Liver (tissue), 9 donors: ENCODE data around the gene CHP1. TPM values are rescaled to one million over a fixed set of nuclear protein-coding genes. Genes with fewer than 3 reads are reported as not detected.

Experiments used
- DNase-seq: peaks from one replicate; pipeline ENCODE4 v3.0.0-alpha.2; 2017; ENCODE audit warnings: low spot score
- H3K27ac ChIP-seq, 2 donors: one replicate each; pipeline ENCODE4 v1.7.0; 2013; ENCODE audit warnings: inconsistent platforms in 2 of 2, low read length in 2 of 2, control low read depth in 1 of 2, low read depth in 1 of 2, mild to moderate bottlenecking in 1 of 2
- H3K27me3 ChIP-seq, 4 donors: one replicate each; pipeline versions ENCODE4 v1.6.1 to v1.7.0; 2013; ENCODE audit warnings: low read length in 3 of 4, inconsistent platforms in 1 of 4, mild to moderate bottlenecking in 1 of 4, moderate library complexity in 1 of 4; ENCODE audit not compliant: control insufficient read depth in 4 of 4, insufficient read depth in 4 of 4
- H3K36me3 ChIP-seq, 4 donors: one replicate each; pipeline versions ENCODE4 v1.6.1 to v1.7.0; 2013; ENCODE audit warnings: low read length in 3 of 4, mild to moderate bottlenecking in 3 of 4, low read depth in 1 of 4, moderate library complexity in 1 of 4; ENCODE audit not compliant: control insufficient read depth in 4 of 4, insufficient read depth in 3 of 4
- H3K4me1 ChIP-seq, 4 donors: one replicate each; pipeline versions ENCODE4 v1.6.1 to v1.7.0; 2013; ENCODE audit warnings: low read length in 3 of 4, mild to moderate bottlenecking in 3 of 4, moderate library complexity in 1 of 4; ENCODE audit not compliant: control insufficient read depth in 4 of 4, insufficient read depth in 4 of 4
- H3K4me3 ChIP-seq, 3 donors: one replicate each; pipeline versions ENCODE4 v1.6.1 to v1.7.0; 2013; ENCODE audit warnings: low read length in 3 of 3, control low read depth in 1 of 3, low read depth in 1 of 3, mild to moderate bottlenecking in 1 of 3
- H3K9ac ChIP-seq, 2 donors: one replicate each; pipeline ENCODE4 v1.7.0; 2013; ENCODE audit warnings: low read length in 2 of 2, mild to moderate bottlenecking in 2 of 2, moderate library complexity in 2 of 2, control low read depth in 1 of 2, low read depth in 1 of 2
- H3K9me3 ChIP-seq, 4 donors: one replicate each; pipeline versions ENCODE4 v1.6.1 to v1.7.0; 2013; ENCODE audit warnings: low read length in 3 of 4; ENCODE audit not compliant: control insufficient read depth in 4 of 4
- EGR1 ChIP-seq, 2 donors: IDR thresholded peaks; 2 replicates each; pipeline ENCODE4 v1.6.1; 2016 to 2018; ENCODE audit warnings: antibody characterized with exemption in 2 of 2, low read depth in 2 of 2
- FOXA1 ChIP-seq: IDR thresholded peaks from 2 replicates; pipeline ENCODE4 v1.6.1; 2016; ENCODE audit warnings: antibody characterized with exemption
- FOXA2 ChIP-seq: IDR thresholded peaks from 2 replicates; pipeline ENCODE4 v1.6.1; 2016; ENCODE audit warnings: antibody characterized with exemption
- HNF4A ChIP-seq, 2 donors: conservative IDR thresholded peaks; 2 replicates each; pipeline ENCODE4 v1.6.1; 2016; ENCODE audit warnings: antibody characterized with exemption in 2 of 2, mild to moderate bottlenecking in 2 of 2
- HNF4G ChIP-seq: IDR thresholded peaks from 2 replicates; pipeline ENCODE4 v1.6.1; 2016; ENCODE audit warnings: antibody characterized with exemption
- JUND ChIP-seq, 2 donors: IDR thresholded peaks; 2 replicates each; pipeline ENCODE4 v1.6.1; 2016; ENCODE audit warnings: antibody characterized with exemption in 2 of 2
- MAX ChIP-seq: IDR thresholded peaks from 2 replicates; pipeline ENCODE4 v1.6.1; 2016; ENCODE audit warnings: antibody characterized with exemption
- RAD21 ChIP-seq, 2 donors: IDR thresholded peaks; 2 replicates each; pipeline ENCODE4 v1.6.1; 2016; ENCODE audit warnings: antibody characterized with exemption in 2 of 2, mild to moderate bottlenecking in 2 of 2
- RXRA ChIP-seq, 2 donors: IDR thresholded peaks; 2 replicates each; pipeline ENCODE4 v1.6.1; 2017 to 2018; ENCODE audit warnings: antibody characterized with exemption in 2 of 2, mild to moderate bottlenecking in 1 of 2
- SP1 ChIP-seq: IDR thresholded peaks from 2 replicates; pipeline ENCODE4 v1.6.1; 2018; ENCODE audit warnings: antibody characterized with exemption, mild to moderate bottlenecking
- TAF1 ChIP-seq: conservative IDR thresholded peaks from 2 replicates; pipeline ENCODE4 v1.6.1; 2016; ENCODE audit warnings: antibody characterized with exemption, mild to moderate bottlenecking
- YY1 ChIP-seq: IDR thresholded peaks from 2 replicates; pipeline ENCODE4 v1.6.1; 2016; ENCODE audit warnings: antibody characterized with exemption, mild to moderate bottlenecking
- ZBTB33 ChIP-seq: IDR thresholded peaks from 2 replicates; pipeline ENCODE4 v1.6.1; 2016; ENCODE audit warnings: antibody characterized with exemption
- WGBS: extraction: QIAGEN DNeasy Blood & Tissue Kit; methylation state at CpG from one replicate; pipeline ENCODE4 v1.1.7; 2013; 5-methylcytosine and 5-hydroxymethylcytosine counted together
- polyA plus RNA-seq, 2 donors: library from polyadenylated mRNA; stranded (reverse) in 1 of 2; unstranded in 1 of 2; fragments of 200-250 nt in 1 of 2; fragments of >200 nt in 1 of 2; fragmentation: Nextera tagmentation in 1 of 2; extraction: Ambion mirVana in 1 of 2; gene quantifications; one replicate each; pipeline versions ENCODE4 v1.2.1 to v1.2.3, GENCODE V29; 2013 to 2015
- total RNA-seq, 2 donors: library from RNA; depleted of rRNA; stranded (reverse); fragments of >200 nt; gene quantifications; one replicate each; pipeline ENCODE4 v1.2.3, GENCODE V29; 2014
- TF ChIP-seq, protein P1 (sequence below): IDR thresholded peaks from 2 replicates; pipeline ENCODE4 v1.6.1; 2016; ENCODE audit warnings: antibody characterized with exemption, mild to moderate bottlenecking
- TF ChIP-seq, protein P2 (sequence below): fragments of 150-350 bp; IDR thresholded peaks from 2 replicates; pipeline ENCODE4 v1.5.1; 2017; ENCODE audit warnings: improper control_type of control experiment, low read depth, low read length; ENCODE audit not compliant: missing input control
- donor health status: healthy.
- donor health status: healthy.
- donor health status: healthy.
- donor health status: healthy.
- donor health status: healthy.

CHP1 gene
- total and polyA plus RNA-seq, 4 donors, result 87.4 to 162 (median 117) TPM

DNA sequence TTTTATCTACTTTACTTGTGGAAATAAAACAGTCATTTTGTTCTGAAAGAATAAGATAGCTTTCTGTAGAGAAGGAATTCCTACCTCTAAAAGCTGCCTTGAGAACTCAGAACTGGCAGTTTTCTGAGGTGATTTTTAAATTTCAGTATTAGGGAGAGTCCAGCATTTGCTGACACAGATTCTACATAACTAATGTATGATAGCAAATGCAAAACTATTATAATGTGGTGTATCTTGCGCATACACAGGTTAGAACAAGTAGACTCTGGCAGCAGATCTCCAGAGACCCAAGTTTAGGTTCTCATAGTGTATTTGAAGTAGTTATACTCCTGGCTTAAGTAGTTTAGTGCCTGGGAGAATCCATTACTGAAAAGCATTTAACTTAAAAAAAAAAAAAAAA lies 70.5 kb downstream of the CHP1 start (continued):
- TF ChIP-seq ZBTB33 (no peak), RXRA (IDR thresholded peaks at IDR 0.05) (no peak)

DNA sequence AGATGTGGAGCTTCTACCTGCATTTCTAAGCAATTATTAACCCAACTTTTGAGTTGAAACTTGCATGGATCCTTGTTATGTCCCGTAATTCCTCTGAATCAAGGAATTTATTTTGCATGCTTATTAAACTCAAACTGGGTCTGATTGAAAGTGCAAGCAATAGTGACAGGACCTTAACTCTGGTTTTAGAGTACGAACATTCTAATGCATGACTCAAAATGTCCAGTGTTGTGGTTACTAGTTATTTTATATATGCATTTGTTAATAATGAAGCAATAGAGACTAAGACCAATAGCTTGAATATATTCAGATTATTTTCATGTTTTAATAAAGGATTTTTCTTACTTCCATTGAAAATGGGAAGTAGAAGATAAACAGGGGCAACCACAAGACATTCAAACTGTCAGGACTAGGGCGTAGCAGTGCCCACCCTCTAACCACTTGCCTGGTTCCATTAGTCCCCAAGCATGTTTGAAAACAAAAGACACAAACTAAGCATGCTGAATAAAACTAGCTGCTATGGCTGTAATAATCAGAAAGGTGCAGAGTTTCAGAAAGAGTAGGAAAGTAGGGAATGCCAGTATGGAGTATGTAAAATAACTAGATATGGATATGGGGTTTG lies 73.2 kb downstream of the CHP1 start:
- H3K27ac ChIP-seq, result no peak overlapping the region
- no peaks in the 10 kb centered on the region for H3K27me3 ChIP-seq
- TF ChIP-seq TAF1 (no peak), HNF4G (no peak), FOXA1 (no peak), SP1 (no peak), MAX (no peak), FOXA2 (no peak), RAD21 (IDR thresholded peaks at IDR 0.05) (no peak), YY1 (no peak), HNF4A (conservative IDR thresholded peaks at IDR 0.05) (no peak)
- TF ChIP-seq, protein P1, sequence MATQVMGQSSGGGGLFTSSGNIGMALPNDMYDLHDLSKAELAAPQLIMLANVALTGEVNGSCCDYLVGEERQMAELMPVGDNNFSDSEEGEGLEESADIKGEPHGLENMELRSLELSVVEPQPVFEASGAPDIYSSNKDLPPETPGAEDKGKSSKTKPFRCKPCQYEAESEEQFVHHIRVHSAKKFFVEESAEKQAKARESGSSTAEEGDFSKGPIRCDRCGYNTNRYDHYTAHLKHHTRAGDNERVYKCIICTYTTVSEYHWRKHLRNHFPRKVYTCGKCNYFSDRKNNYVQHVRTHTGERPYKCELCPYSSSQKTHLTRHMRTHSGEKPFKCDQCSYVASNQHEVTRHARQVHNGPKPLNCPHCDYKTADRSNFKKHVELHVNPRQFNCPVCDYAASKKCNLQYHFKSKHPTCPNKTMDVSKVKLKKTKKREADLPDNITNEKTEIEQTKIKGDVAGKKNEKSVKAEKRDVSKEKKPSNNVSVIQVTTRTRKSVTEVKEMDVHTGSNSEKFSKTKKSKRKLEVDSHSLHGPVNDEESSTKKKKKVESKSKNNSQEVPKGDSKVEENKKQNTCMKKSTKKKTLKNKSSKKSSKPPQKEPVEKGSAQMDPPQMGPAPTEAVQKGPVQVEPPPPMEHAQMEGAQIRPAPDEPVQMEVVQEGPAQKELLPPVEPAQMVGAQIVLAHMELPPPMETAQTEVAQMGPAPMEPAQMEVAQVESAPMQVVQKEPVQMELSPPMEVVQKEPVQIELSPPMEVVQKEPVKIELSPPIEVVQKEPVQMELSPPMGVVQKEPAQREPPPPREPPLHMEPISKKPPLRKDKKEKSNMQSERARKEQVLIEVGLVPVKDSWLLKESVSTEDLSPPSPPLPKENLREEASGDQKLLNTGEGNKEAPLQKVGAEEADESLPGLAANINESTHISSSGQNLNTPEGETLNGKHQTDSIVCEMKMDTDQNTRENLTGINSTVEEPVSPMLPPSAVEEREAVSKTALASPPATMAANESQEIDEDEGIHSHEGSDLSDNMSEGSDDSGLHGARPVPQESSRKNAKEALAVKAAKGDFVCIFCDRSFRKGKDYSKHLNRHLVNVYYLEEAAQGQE, result no peak
- TF ChIP-seq, protein P2, sequence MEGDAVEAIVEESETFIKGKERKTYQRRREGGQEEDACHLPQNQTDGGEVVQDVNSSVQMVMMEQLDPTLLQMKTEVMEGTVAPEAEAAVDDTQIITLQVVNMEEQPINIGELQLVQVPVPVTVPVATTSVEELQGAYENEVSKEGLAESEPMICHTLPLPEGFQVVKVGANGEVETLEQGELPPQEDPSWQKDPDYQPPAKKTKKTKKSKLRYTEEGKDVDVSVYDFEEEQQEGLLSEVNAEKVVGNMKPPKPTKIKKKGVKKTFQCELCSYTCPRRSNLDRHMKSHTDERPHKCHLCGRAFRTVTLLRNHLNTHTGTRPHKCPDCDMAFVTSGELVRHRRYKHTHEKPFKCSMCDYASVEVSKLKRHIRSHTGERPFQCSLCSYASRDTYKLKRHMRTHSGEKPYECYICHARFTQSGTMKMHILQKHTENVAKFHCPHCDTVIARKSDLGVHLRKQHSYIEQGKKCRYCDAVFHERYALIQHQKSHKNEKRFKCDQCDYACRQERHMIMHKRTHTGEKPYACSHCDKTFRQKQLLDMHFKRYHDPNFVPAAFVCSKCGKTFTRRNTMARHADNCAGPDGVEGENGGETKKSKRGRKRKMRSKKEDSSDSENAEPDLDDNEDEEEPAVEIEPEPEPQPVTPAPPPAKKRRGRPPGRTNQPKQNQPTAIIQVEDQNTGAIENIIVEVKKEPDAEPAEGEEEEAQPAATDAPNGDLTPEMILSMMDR, result no peak
- 88% methylated on average over 3 of the region's 3 CpGs for WGBS
- no peaks in the 10 kb centered on the region for H3K9me3 ChIP-seq
- H3K36me3 ChIP-seq, result peaks cover 0 to 5% (median 2%) of the 10 kb centered on the region in 4 donors
- H3K4me1 ChIP-seq, result no peaks in the 10 kb centered on the region
- H3K9ac ChIP-seq, result no peak overlapping the region
- no peak overlapping the region for H3K4me3 ChIP-seq
- DNase-seq, result no peak

DNA sequence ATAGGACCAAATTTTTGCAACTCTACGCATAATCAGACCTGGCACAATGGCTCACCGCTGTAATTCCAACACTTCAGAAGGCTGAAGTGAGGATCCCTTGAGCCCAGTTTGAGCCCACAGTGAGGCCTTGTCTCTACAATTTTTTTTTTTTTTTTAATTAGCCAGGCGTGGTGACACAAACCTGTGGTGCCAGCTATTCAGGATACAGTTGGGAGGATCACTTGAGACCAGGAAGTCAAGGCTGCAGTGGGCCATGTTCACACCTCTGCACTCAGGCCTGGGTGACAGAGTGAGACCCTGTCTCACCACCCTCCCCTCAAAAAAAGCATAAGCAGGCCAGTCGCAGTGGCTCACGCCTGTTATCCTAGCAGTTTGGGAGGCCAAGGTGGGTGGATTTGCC lies 76.6 kb downstream of the CHP1 start:
- Histone ChIP-seq H3K36me3 (peaks cover 0 to 8% (median 2%) of the 10 kb centered on the region in 4 donors), H3K9me3 (no peaks in the 10 kb centered on the region), H3K4me1 (no peaks in the 10 kb centered on the region), H3K27me3 (no peaks in the 10 kb centered on the region), H3K9ac (no peak overlapping the region), H3K27ac (no peak overlapping the region), H3K4me3 (no peak overlapping the region)
- TF ChIP-seq EGR1 (IDR thresholded peaks at IDR 0.05; ENCODE audit: low read depth in 2 of 2) (no peak), RAD21 (IDR thresholded peaks at IDR 0.05) (no peak), YY1 (no peak), HNF4A (conservative IDR thresholded peaks at IDR 0.05) (no peak), RXRA (IDR thresholded peaks at IDR 0.05) (no peak), FOXA2 (no peak), MAX (no peak), SP1 (no peak), JUND (IDR thresholded peaks at IDR 0.05) (no peak), ZBTB33 (no peak)
- 88% methylated on average over 5 of the region's 5 CpGs for WGBS
- no peak for DNase-seq
